Measurements from ENCODE around the gene ZNF22.

The ZNF22 gene

DNA sequence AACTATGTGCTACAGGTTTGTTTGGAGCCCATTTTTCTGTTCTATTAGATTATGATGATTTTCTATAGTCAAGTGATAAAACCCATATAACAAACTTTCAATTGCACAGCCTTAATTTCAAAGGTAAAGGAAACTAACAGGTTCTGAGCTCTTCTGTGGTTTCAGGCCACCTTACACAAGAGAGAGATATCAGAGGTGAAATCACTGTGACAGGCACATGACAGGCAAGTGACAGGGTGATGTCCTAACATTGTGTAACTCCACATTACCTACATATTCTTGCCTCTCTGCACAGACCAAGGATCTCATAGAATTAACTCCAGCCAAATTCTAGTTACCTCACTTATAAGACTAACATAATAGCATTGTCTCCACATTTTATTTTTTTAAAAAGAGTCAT lies 35.0 kb downstream of the ZNF22 start:
- no peak for DNase-seq

DNA sequence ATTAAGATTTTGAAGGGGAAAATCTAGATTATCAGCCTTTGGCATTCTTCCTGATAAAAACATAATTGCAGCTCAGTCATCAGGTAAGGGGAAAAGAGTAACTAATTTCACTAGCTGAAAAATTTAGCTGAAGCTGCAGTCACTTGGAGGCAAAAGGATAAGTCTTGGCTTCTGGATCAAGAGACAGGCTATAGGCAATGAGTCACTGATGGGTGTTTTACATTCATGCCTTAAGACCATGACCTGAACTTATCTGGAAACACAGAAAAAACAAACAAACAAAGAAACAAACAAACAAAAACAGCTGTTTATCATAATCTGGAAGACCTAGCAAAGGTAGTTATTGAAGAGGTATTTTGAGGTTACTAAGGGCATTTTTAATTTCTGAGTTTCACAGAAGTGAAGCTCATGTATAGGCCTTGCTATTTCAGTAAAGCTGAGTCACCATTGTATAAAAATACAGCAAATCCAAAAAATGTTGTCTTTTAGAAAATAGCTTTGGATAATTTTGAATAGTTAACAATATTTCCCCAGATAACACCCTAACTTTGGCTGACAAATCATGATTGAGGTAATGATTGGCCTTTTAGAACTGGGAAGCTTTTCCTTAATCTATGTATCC lies 40.3 kb downstream of the ZNF22 start:
- DNase-seq: no peak

- no peak for DNase-seq
Measured at GRCh38 chr10:45044290-45044689, 43.6 kb downstream of the ZNF22 start.

- no peak for DNase-seq
Measured at GRCh38 chr10:45050551-45051235, 50.0 kb downstream of the ZNF22 start.

GRCh38 chr10:45052700-45053099 lies 52.0 kb downstream of the ZNF22 start:
- no peak for DNase-seq

DNA sequence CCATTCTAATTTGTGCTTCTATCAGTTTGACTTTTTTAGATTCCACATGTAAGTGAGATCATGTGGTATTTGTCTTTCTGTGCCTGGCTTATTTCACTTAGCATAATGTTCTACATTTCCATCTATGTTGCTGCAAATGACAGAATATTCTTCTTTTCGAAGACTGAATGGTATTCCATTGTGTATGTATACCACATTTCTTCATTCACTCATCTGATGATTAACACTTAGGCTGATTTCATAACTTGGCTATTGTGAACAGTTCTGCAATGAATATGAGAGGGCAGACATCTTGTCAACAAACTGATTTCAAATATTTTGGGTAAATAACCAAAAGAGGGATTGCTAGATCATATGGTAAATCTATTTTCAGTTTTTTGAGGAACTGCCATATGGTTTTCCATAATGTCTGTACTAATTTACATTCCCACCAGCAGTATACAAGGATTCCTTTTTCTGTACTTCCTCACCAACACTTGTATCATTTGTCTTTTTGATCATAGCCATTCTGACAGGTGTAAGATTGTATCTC lies 52.9 kb downstream of the ZNF22 start:
- DNase-seq: no peak
